ENCODE data around the gene ATP1A1.

Gene ATP1A1

GRCh38 chr1:116424438-116424837 lies 51.4 kb downstream of the ATP1A1 start:
- TF ChIP-seq POLR2AphosphoS5 (IDR thresholded peaks at IDR 0.05; ENCODE audit: low read depth, low read length) (no peak), SPI1 (IDR thresholded peaks at IDR 0.05; ENCODE audit: low read depth, low read length) (no peak), TAF1 (IDR thresholded peaks at IDR 0.05; ENCODE audit: low read depth, low read length) (no peak), PAX5 (IDR thresholded peaks at IDR 0.05; ENCODE audit: insufficient read depth, low read length, severe bottlenecking) (no peak), POU2F2 (IDR thresholded peaks at IDR 0.05; ENCODE audit: low read depth, low read length) (no peak), POLR2A (IDR thresholded peaks at IDR 0.05; ENCODE audit: low read depth, low read length) (no peak)
- DNase-seq (ENCODE audit: insufficient read length, low spot score), result no peak
- no peak for FAIRE-seq

GRCh38 chr1:116424863-116425262 lies 51.8 kb downstream of the ATP1A1 start:
- no peak for FAIRE-seq
- DNase-seq (ENCODE audit: insufficient read length, low spot score), result no peak
- TF ChIP-seq POLR2A (IDR thresholded peaks at IDR 0.05; ENCODE audit: low read depth, low read length), result no peak
- no peak for TF ChIP-seq SPI1 (IDR thresholded peaks at IDR 0.05; ENCODE audit: low read depth, low read length)
- no peak for TF ChIP-seq POU2F2 (IDR thresholded peaks at IDR 0.05; ENCODE audit: low read depth, low read length)
- TF ChIP-seq PAX5 (IDR thresholded peaks at IDR 0.05; ENCODE audit: insufficient read depth, low read length, severe bottlenecking), result no peak
- TF ChIP-seq POLR2AphosphoS5 (IDR thresholded peaks at IDR 0.05; ENCODE audit: low read depth, low read length), result no peak
- no peak for TF ChIP-seq TAF1 (IDR thresholded peaks at IDR 0.05; ENCODE audit: low read depth, low read length)

GRCh38 chr1:116425987-116426386 lies 52.9 kb downstream of the ATP1A1 start:
- no peak for DNase-seq (ENCODE audit: insufficient read length, low spot score)
- no peak for TF ChIP-seq TAF1 (IDR thresholded peaks at IDR 0.05; ENCODE audit: low read depth, low read length)
- TF ChIP-seq SPI1 (IDR thresholded peaks at IDR 0.05; ENCODE audit: low read depth, low read length), result no peak
- TF ChIP-seq POU2F2 (IDR thresholded peaks at IDR 0.05; ENCODE audit: low read depth, low read length), result no peak
- no peak for TF ChIP-seq POLR2A (IDR thresholded peaks at IDR 0.05; ENCODE audit: low read depth, low read length)
- no peak for TF ChIP-seq POLR2AphosphoS5 (IDR thresholded peaks at IDR 0.05; ENCODE audit: low read depth, low read length)
- TF ChIP-seq PAX5 (IDR thresholded peaks at IDR 0.05; ENCODE audit: insufficient read depth, low read length, severe bottlenecking), result no peak
- no peak for FAIRE-seq

- no peak for TF ChIP-seq POLR2A (IDR thresholded peaks at IDR 0.05; ENCODE audit: low read depth, low read length)
- TF ChIP-seq TAF1 (IDR thresholded peaks at IDR 0.05; ENCODE audit: low read depth, low read length), result no peak
- TF ChIP-seq POU2F2 (IDR thresholded peaks at IDR 0.05; ENCODE audit: low read depth, low read length), result no peak
- TF ChIP-seq POLR2AphosphoS5 (IDR thresholded peaks at IDR 0.05; ENCODE audit: low read depth, low read length), result no peak
- TF ChIP-seq PAX5 (IDR thresholded peaks at IDR 0.05; ENCODE audit: insufficient read depth, low read length, severe bottlenecking), result no peak
- DNase-seq (ENCODE audit: insufficient read length, low spot score), result no peak
- FAIRE-seq, result no peak
Observed at GRCh38 chr1:116426401-116426800, 53.4 kb downstream of the ATP1A1 start.

- DNase-seq (ENCODE audit: insufficient read length, low spot score) (no peak), FAIRE-seq (no peak)
- TF ChIP-seq PAX5 (IDR thresholded peaks at IDR 0.05; ENCODE audit: insufficient read depth, low read length, severe bottlenecking) (no peak), POLR2A (IDR thresholded peaks at IDR 0.05; ENCODE audit: low read depth, low read length) (no peak)
Observed at GRCh38 chr1:116428576-116428975, 55.5 kb downstream of the ATP1A1 start.

GRCh38 chr1:116429821-116430374 lies 56.9 kb downstream of the ATP1A1 start:
- FAIRE-seq, result no peak
- DNase-seq (ENCODE audit: insufficient read length, low spot score), result no peak
- TF ChIP-seq POLR2A (IDR thresholded peaks at IDR 0.05; ENCODE audit: low read depth, low read length), result no peak
- no peak for TF ChIP-seq POU2F2 (IDR thresholded peaks at IDR 0.05; ENCODE audit: low read depth, low read length)
- no peak for TF ChIP-seq SPI1 (IDR thresholded peaks at IDR 0.05; ENCODE audit: low read depth, low read length)
- no peak for TF ChIP-seq PAX5 (IDR thresholded peaks at IDR 0.05; ENCODE audit: insufficient read depth, low read length, severe bottlenecking)
- TF ChIP-seq POLR2AphosphoS5 (IDR thresholded peaks at IDR 0.05; ENCODE audit: low read depth, low read length), result no peak
- TF ChIP-seq TAF1 (IDR thresholded peaks at IDR 0.05; ENCODE audit: low read depth, low read length), result no peak

GRCh38 chr1:116431870-116432500 lies 58.9 kb downstream of the ATP1A1 start:
- FAIRE-seq, result no peak
- no peak for DNase-seq (ENCODE audit: insufficient read length, low spot score)
- TF ChIP-seq POU2F2 (IDR thresholded peaks at IDR 0.05; ENCODE audit: low read depth, low read length) (no peak), TAF1 (IDR thresholded peaks at IDR 0.05; ENCODE audit: low read depth, low read length) (no peak), POLR2A (IDR thresholded peaks at IDR 0.05; ENCODE audit: low read depth, low read length) (no peak), POLR2AphosphoS5 (IDR thresholded peaks at IDR 0.05; ENCODE audit: low read depth, low read length) (no peak), SPI1 (IDR thresholded peaks at IDR 0.05; ENCODE audit: low read depth, low read length) (no peak), PAX5 (IDR thresholded peaks at IDR 0.05; ENCODE audit: insufficient read depth, low read length, severe bottlenecking) (no peak)

- TF ChIP-seq SPI1 (IDR thresholded peaks at IDR 0.05; ENCODE audit: low read depth, low read length) (no peak), PAX5 (IDR thresholded peaks at IDR 0.05; ENCODE audit: insufficient read depth, low read length, severe bottlenecking) (no peak), POLR2A (IDR thresholded peaks at IDR 0.05; ENCODE audit: low read depth, low read length) (no peak), TAF1 (IDR thresholded peaks at IDR 0.05; ENCODE audit: low read depth, low read length) (no peak), POLR2AphosphoS5 (IDR thresholded peaks at IDR 0.05; ENCODE audit: low read depth, low read length) (no peak), POU2F2 (IDR thresholded peaks at IDR 0.05; ENCODE audit: low read depth, low read length) (no peak)
- DNase-seq (ENCODE audit: insufficient read length, low spot score), result no peak
- FAIRE-seq, result no peak
Observed at GRCh38 chr1:116432655-116433265, 59.7 kb downstream of the ATP1A1 start.

- FAIRE-seq (no peak), DNase-seq (ENCODE audit: insufficient read length, low spot score) (no peak)
- TF ChIP-seq POLR2A (IDR thresholded peaks at IDR 0.05; ENCODE audit: low read depth, low read length), result no peak
- TF ChIP-seq POLR2AphosphoS5 (IDR thresholded peaks at IDR 0.05; ENCODE audit: low read depth, low read length), result no peak
- no peak for TF ChIP-seq PAX5 (IDR thresholded peaks at IDR 0.05; ENCODE audit: insufficient read depth, low read length, severe bottlenecking)
- no peak for TF ChIP-seq TAF1 (IDR thresholded peaks at IDR 0.05; ENCODE audit: low read depth, low read length)
- TF ChIP-seq SPI1 (IDR thresholded peaks at IDR 0.05; ENCODE audit: low read depth, low read length), result no peak
- TF ChIP-seq POU2F2 (IDR thresholded peaks at IDR 0.05; ENCODE audit: low read depth, low read length), result no peak
Observed at GRCh38 chr1:116433275-116434257, 60.5 kb downstream of the ATP1A1 start.
